PFSK-1 (cell line): Measurements from ENCODE around the gene PLOD3.

ENCODE experiments used
- FOXP2 ChIP-seq: optimal IDR thresholded peaks from 2 replicates; pipeline ENCODE3; 2011; ENCODE audit warnings: borderline replicate concordance, control low read depth, inconsistent platforms; ENCODE audit not compliant: insufficient read depth; ENCODE audit errors: extremely low read length, extremely low read depth
- POLR2AphosphoS5 ChIP-seq: IDR thresholded peaks from 2 replicates; pipeline ENCODE4 v1.6.1; 2012; ENCODE audit warnings: low read depth, mild to moderate bottlenecking, control low read depth, low read length, moderate library complexity
- SIN3A ChIP-seq: IDR thresholded peaks from 2 replicates; pipeline ENCODE4 v1.6.1; 2012; ENCODE audit warnings: mild to moderate bottlenecking, low read length, moderate library complexity, borderline replicate concordance; ENCODE audit not compliant: insufficient read depth
- TAF1 ChIP-seq: IDR thresholded peaks from 2 replicates; pipeline ENCODE4 v1.6.1; 2012; ENCODE audit warnings: low read length, control low read depth, borderline replicate concordance; ENCODE audit not compliant: insufficient read depth
- TF ChIP-seq, protein P1 (sequence below), 2 experiments: IDR thresholded peaks; 2 replicates each; pipeline versions ENCODE4 v1.6.1 to v1.8.0; 2011 to 2012; ENCODE audit warnings: low read depth in 2 of 2, low read length in 2 of 2, control low read depth in 1 of 2, inconsistent platforms in 1 of 2, mild to moderate bottlenecking in 1 of 2, moderate library complexity in 1 of 2; ENCODE audit not compliant: insufficient read depth in 1 of 2

The PLOD3 gene

GRCh38 chr7:101173752-101174244, 43.6 kb downstream of the PLOD3 start:
- no peak for TF ChIP-seq FOXP2
- TF ChIP-seq TAF1: no peak
- TF ChIP-seq SIN3A: no peak
- TF ChIP-seq POLR2AphosphoS5: no peak

GRCh38 chr7:101172854-101173751, 44.3 kb downstream of the PLOD3 start:
- TF ChIP-seq TAF1 (no peak), POLR2AphosphoS5 (no peak), FOXP2 (no peak), SIN3A (no peak)
- TF ChIP-seq, protein P1, sequence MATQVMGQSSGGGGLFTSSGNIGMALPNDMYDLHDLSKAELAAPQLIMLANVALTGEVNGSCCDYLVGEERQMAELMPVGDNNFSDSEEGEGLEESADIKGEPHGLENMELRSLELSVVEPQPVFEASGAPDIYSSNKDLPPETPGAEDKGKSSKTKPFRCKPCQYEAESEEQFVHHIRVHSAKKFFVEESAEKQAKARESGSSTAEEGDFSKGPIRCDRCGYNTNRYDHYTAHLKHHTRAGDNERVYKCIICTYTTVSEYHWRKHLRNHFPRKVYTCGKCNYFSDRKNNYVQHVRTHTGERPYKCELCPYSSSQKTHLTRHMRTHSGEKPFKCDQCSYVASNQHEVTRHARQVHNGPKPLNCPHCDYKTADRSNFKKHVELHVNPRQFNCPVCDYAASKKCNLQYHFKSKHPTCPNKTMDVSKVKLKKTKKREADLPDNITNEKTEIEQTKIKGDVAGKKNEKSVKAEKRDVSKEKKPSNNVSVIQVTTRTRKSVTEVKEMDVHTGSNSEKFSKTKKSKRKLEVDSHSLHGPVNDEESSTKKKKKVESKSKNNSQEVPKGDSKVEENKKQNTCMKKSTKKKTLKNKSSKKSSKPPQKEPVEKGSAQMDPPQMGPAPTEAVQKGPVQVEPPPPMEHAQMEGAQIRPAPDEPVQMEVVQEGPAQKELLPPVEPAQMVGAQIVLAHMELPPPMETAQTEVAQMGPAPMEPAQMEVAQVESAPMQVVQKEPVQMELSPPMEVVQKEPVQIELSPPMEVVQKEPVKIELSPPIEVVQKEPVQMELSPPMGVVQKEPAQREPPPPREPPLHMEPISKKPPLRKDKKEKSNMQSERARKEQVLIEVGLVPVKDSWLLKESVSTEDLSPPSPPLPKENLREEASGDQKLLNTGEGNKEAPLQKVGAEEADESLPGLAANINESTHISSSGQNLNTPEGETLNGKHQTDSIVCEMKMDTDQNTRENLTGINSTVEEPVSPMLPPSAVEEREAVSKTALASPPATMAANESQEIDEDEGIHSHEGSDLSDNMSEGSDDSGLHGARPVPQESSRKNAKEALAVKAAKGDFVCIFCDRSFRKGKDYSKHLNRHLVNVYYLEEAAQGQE (IDR thresholded peaks at IDR 0.05; ENCODE audit: insufficient read depth in 1 of 2, low read depth in 2 of 2, low read length in 2 of 2): no peak

- TF ChIP-seq SIN3A (no peak), POLR2AphosphoS5 (no peak)
These were observed 45.2 kb downstream of the PLOD3 start for GRCh38 chr7:101172005-101172853.

GRCh38 chr7:101171442-101171837, 45.9 kb downstream of the PLOD3 start:
- TF ChIP-seq, protein P1 (IDR thresholded peaks at IDR 0.05; ENCODE audit: insufficient read depth in 1 of 2, low read depth in 2 of 2, low read length in 2 of 2): no peak

DNA sequence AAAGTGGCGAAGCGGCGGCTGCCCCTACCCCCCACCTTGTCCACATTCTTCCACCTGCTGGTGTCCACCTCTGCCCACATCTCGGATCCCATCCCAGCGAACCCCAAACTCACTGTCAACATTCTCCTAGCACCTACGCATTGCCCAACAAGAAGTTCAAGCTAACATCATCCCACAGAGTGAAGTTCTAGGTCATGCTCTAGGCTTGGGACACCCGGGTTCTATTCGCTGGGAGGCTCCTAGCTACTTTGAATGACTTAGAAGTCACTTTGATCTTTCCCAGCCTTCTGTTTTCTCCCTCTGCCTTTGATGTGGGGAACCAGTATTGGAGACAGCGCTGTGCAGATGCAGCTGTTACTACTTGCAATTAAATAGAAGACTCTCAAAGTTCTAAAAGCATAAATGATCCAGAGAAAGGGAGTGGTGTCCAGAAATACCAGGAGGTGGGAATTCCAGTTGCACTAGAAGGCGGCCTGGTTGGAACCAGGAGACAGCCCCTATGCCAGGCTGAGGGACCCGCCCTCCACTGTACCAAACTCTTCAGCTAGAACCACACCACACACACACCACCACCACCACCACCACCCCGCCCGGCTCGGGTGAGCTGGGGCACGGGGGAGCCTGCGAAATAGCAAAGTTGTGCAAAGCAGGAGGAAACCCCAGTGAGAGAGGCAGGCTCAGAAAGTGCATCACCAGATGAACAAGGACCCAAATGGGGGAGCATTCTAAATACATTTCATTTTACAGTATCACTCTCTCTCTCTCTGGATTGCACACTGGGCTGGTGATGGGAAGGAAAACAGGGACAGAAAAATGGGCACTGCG, 46.6 kb downstream of the PLOD3 start:
- TF ChIP-seq TAF1 (no peak), POLR2AphosphoS5 (no peak), FOXP2 (no peak), SIN3A (no peak)
- TF ChIP-seq, protein P1 (IDR thresholded peaks at IDR 0.05; ENCODE audit: insufficient read depth in 1 of 2, low read depth in 2 of 2, low read length in 2 of 2): no peak
